ENCODE results near the gene CST7. TPM values are rescaled to one million over a fixed set of nuclear protein-coding genes. Genes with fewer than 3 reads are reported as not detected.

CST7 gene
- polyA plus RNA-seq, 2 of the 4 experiments (the other 2 are of a cell fraction): not detected

GRCh38 chr20:24915440-24915839 lies 33.6 kb upstream of the CST7 start:
- Histone ChIP-seq H3K4me1 (no peaks in the 10 kb centered on the region), H3K9me3 (no peaks in the 10 kb centered on the region), H3K27ac (no peak overlapping the region), H3K4me2 (no peak overlapping the region), H3K4me3 (no peak overlapping the region)
- ChIA-PET POLR2A (no interaction called here), CTCF (interaction anchor here (0.5 to 8.8 kb wide), 4 partner anchors 10 to 977 kb away, joined by 3 to 76 read pairs (median 37); no protein-coding TSS in a partner anchor)
- 70% methylated on average over 8 of the region's 9 CpGs for WGBS (ENCODE audit: missing lambda C conversion rate)
- no peak for DNase-seq (ENCODE audit: low read depth in 1 of 2, low spot score in 1 of 2)
- TF ChIP-seq BCL3 (IDR thresholded peaks at IDR 0.05): no peak
- TF ChIP-seq TFCP2L1 (CRISPR knock-in tag; IDR thresholded peaks at IDR 0.05): no peak
- no peak for TF ChIP-seq USF2 (IDR thresholded peaks at IDR 0.05)
- no peak for FAIRE-seq
- no peak for ATAC-seq

GRCh38 chr20:24915892-24916291 lies 33.2 kb upstream of the CST7 start:
- Histone ChIP-seq H3K4me1 (no peaks in the 10 kb centered on the region), H3K27ac (no peak overlapping the region), H3K4me2 (no peak overlapping the region), H3K4me3 (no peak overlapping the region), H3K9me3 (no peaks in the 10 kb centered on the region)
- POLR2A ChIA-PET: no interaction called here
- no peak for TF ChIP-seq NPAS2 (CRISPR knock-in tag; IDR thresholded peaks at IDR 0.05; ENCODE audit: borderline replicate concordance)
- TF ChIP-seq CHD2 (IDR thresholded peaks at IDR 0.05; ENCODE audit: low read length, partially characterized antibody): no peak
- no peak for TF ChIP-seq KDM1A (IDR thresholded peaks at IDR 0.05; ENCODE audit: low read depth)
- no peak for TF ChIP-seq PBX3 (IDR thresholded peaks at IDR 0.05)
- TF ChIP-seq MYC (IDR thresholded peaks at IDR 0.05; ENCODE audit: borderline replicate concordance, low read length): no peak
- no peak for TF ChIP-seq HMGXB4 (CRISPR knock-in tag; IDR thresholded peaks at IDR 0.05; ENCODE audit: borderline replicate concordance)
- TF ChIP-seq ZNF302 (CRISPR knock-in tag; IDR thresholded peaks at IDR 0.05): no peak
- no peak for TF ChIP-seq PHF8 (IDR thresholded peaks at IDR 0.05; ENCODE audit: borderline replicate concordance, low read depth)
- TF ChIP-seq HOXA7 (CRISPR knock-in tag; IDR thresholded peaks at IDR 0.05): no peak
- TF ChIP-seq HEYL (CRISPR knock-in tag; IDR thresholded peaks at IDR 0.05): no peak
- no peak for TF ChIP-seq RFX5 (IDR thresholded peaks at IDR 0.05)
- no peak for TF ChIP-seq NR3C1 (IDR thresholded peaks at IDR 0.05)
- TF ChIP-seq KDM5A (IDR thresholded peaks at IDR 0.05): no peak
- TF ChIP-seq POLR2AphosphoS2 (conservative IDR thresholded peaks at IDR 0.05; ENCODE audit: low read length): no peak
- no peak for TF ChIP-seq ELK1 (IDR thresholded peaks at IDR 0.05; ENCODE audit: low read depth, low read length)
- TF ChIP-seq CEBPB (IDR thresholded peaks at IDR 0.05): no peak
- no peak for TF ChIP-seq FOSB (CRISPR knock-in tag; IDR thresholded peaks at IDR 0.05)
- WGBS (ENCODE audit: missing lambda C conversion rate): 59% methylated on average over 7 of the region's 7 CpGs
- FAIRE-seq: no peak
- no peak for DNase-seq (ENCODE audit: low read depth in 1 of 2, low spot score in 1 of 2)
- ATAC-seq: no peak
- CTCF ChIA-PET: interaction anchor here (0.5 to 8.8 kb wide), 7 partner anchors 9 to 1026 kb away, joined by 3 to 76 read pairs (median 4); no protein-coding TSS in a partner anchor
